CD4-positive, alpha-beta T cell treated with Interleukin-15 for 4 hours (primary cell): ENCODE data around the gene NDUFB10.

Source experiments
- DNase-seq: peaks from one replicate; pipeline ENCODE4 v3.0.0-alpha.2; 2020; ENCODE audit warnings: low spot score

Gene NDUFB10

GRCh38 chr16:1984347-1985225 lies 25.2 kb downstream of the NDUFB10 start:
- DNase-seq: no peak

GRCh38 chr16:1985466-1986150 lies 26.3 kb downstream of the NDUFB10 start:
- DNase-seq: no peak

- no peak for DNase-seq
These were observed 27.9 kb downstream of the NDUFB10 start for GRCh38 chr16:1987198-1987597.

GRCh38 chr16:1989209-1990100 lies 30.1 kb downstream of the NDUFB10 start, which contains the start of gene SYNGR3:
SYNGR3 (plus strand) TSS chr16:1989970; CDS start chr16:1990103, 133 bp downstream.
- DNase-seq: no peak

GRCh38 chr16:1990101-1990350 lies 30.7 kb downstream of the NDUFB10 start:
- no peak for DNase-seq

DNA sequence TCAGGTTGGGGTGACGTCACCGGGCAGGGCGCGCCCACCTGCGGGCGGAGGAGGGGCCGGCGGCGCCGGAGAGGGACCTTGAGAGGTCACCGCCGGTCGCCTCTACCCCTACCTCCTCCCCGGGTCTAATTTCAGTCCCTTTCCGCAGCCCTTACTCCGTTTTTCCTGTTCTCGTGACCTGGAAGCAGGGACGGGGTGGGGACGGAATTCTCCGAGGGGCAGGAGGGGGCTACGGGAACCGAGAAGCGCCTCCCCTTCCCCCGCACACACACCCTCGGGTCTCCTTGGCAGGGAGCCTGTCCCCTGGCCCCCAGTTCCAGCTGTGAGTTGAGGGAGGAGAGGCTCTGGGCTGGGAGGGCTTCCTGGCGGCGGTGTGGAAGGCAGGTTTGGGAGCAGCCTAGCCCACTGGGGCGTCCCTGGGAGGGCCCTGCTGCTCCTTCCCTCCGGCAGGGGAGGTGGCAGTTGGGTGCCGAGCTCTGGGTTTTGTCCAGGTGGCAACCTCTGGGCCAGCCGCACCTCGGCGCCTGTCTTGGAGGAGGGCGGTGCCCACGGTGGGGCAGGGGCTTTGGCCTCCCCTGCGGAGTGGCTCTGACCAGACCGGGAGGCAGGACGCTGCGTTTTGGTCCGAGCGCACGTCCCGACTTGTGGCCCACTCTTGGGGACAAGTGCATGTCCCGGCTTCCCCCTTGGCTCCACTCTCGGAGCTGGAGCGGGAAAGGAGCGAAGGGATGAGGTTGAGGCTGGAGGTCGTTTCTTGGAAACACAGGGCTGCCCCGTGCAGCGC lies 31.2 kb downstream of the NDUFB10 start:
- no peak for DNase-seq

- peak; percentile 55 for DNase-seq
These were observed 31.8 kb downstream of the NDUFB10 start for GRCh38 chr16:1991135-1991551.

DNA sequence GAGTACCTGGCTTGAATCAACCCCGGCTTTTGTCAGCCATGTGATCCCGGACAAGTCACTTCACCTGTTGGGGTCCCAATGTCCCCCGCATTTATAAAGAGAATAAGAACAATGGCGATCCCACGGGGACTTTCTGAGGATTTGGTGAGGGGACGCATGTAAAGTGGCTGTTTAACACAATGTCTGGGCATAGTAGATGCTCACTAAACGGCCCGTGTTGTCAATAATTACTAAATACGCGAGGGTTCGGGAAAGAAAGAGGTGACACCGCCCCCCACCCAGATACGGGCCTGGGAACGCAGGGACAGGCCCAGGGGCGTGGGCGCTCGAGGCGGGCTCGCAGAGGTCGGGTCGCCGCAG lies 32.2 kb downstream of the NDUFB10 start:
- DNase-seq: no peak

DNA sequence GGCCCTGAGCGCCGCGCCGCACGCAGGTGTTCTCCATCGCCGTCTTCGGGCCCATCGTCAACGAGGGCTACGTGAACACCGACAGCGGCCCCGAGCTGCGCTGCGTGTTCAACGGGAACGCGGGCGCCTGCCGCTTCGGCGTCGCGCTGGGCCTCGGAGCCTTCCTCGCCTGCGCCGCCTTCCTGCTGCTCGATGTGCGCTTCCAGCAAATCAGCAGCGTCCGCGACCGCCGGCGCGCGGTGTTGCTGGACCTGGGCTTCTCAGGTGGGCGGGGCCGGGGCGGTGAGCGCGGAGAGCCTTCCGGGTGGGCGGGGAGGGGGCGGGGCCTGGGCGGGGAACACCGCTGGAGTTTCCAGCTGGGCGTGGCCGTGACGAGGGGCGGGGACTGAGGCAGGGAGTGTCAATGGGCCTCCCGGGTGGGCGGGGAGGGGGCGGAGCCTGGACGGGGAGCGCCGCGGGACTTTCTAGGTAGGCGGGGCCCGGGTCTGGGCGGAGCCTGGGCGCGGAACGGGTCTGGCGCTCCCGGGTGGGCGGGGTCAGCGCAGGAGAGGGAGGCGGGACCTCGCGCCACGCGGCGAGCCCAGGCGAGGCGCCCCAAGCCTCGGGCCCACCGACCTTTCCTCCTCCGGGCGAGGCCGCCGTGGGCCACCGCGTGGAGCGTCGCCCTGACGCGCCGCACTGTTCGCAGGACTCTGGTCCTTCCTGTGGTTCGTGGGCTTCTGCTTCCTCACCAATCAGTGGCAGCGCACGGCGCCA lies 32.8 kb downstream of the NDUFB10 start:
- peak; percentile 98 for DNase-seq

- DNase-seq: no peak
These were observed 33.5 kb downstream of the NDUFB10 start for GRCh38 chr16:1992704-1993317.

GRCh38 chr16:1993731-1994131 lies 34.4 kb downstream of the NDUFB10 start:
- DNase-seq: no peak

GRCh38 chr16:1997494-1998359 lies 38.4 kb downstream of the NDUFB10 start:
- DNase-seq: no peak

- DNase-seq: no peak
These were observed 39.1 kb downstream of the NDUFB10 start for GRCh38 chr16:1998360-1998835.

DNA sequence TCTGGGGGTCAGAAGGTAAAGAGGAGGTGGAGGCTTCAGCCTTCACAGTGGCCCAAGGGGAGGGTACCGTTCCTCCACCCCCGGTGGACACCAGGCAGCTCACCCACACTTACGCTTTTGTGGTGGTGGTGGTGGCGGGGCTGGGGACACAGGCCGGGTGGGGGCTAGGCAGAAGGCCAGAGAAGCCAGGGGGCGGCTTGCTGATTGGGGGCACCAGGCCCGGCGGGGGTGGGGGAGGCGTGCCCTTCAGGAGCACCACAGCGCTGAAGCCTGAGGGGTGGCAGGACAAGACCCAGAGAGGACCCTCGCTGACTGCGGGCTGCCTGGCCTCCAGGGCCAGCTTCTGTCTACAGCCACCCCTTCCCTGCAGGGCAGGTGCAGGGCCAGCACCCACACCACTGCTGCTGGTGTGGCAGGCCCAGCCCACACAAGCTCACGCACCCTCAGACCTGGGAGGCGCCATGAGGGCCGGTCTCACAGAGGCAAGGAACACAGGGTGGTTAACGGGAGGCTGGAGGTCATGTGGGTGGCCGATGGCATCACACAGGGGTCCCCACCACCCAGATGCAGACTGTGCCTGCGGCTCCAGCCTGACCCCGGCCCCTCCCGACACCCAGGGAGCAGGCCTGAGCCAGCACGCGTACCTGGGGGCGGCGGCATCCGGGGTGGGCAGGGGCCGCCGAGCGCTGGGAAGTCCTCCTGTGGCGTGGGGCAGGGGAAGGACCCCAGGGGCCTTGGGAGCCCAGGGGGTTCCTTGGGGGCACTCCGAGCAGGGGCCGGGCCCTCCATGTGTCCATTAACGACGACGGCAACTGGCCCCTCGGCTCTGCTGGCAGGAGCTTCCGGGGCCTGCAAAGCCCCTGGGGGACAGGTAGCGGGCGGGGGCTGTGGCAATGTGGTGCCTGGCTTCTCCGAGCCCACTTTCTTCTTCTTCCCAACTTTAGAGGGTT lies 39.8 kb downstream of the NDUFB10 start:
- no peak for DNase-seq

DNA sequence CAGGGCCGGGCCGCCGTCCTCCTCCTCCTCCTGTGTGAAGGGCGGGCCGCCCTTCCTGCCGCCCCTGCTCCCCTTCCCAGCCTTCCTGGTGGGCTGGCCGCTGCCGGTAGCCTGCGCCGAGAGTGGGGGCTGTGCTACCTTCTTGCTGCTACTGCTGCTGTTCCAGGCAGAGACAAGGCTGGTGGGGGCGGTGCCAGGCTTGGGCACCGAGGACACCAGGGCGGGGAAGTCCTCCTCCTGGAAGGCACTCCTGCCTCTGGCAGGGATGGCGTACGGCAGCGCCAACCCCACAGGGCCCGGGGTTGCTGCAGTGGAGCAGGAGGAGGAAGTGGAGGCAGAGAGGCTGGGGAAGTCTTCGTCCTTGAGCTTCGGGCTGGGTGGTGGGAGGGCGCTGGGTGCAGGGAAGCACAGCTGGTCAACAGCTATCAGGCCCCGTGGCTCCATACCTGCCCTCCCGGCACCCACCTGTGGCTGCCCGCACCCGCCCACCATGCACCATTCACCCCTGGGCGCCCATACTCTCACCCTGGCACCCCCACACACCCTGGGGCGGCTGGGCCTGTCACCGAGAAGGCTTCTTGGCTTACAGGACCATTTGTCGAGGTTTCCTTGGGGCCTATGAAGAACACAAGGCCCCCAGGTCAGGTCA lies 40.7 kb downstream of the NDUFB10 start:
- DNase-seq: no peak

DNA sequence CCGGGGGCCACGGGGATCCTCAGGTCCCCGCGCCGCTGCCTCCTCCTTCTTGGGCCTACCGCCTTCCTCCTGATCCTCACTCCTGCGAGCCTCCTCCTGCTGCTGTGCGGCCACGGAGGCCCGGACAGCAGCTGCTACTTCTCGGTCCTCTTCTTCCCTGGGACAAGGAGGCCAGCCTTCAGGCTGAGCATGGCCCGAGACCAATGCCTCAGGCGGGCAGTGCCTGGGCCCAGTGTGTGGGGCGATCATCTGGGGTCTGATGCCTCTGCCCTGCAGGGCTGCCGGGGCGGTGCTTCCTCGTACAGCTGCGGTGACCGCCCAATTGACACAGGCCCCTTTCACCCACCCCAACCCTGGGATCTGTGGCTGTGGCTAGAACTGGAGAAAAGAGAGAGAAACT lies 41.7 kb downstream of the NDUFB10 start:
- no peak for DNase-seq

- no peak for DNase-seq
These were observed 42.4 kb downstream of the NDUFB10 start for GRCh38 chr16:2001456-2002355.
